GM19467 (cell line): ENCODE measurements around the gene ADAM23.

Experiments
- ATAC-seq: cut with Tn5 transposase; IDR thresholded peaks from one replicate; pipeline ENCODE4 v1.9.1; 2021; ENCODE audit warnings: mild to moderate bottlenecking, moderate library complexity; ENCODE audit not compliant: unreplicated experiment

The ADAM23 gene

DNA sequence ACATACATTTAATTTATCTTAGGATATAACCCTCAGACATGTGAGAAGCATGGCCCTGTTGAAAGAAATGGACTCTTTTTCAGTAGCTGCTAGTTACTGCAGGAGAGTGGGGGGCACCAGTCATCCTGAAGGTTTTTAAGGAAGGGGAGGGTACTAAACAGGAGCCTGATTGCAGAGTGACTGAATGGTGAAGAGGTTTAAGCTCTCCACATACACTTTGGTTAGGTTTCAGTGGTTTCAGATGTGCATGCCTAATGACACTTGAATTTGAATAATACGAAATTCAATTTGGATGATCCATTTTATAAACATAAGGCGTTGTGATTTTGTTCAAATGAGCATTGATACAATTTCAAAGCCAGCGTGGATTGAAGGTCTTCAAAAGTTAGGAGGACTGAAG, 188.0 kb downstream of the ADAM23 start:
- no peak for ATAC-seq

DNA sequence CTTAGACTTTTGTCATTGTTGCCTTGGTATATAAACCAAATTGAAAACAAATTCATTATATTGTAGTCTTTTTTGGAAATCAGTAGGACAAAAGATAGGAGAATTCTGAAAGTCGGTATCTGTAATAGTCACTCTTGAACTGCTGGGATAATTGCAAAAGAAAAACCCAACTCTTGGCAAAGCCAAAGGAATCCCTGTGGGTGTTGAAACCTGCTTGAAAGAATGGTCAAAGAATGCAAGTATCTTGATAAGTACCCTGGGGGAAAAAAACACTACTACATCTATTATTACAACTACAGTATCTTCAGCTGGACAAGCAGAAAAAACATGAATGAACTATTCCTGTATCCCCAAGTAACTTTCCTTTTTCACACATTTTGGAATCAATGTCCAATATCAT, 191.7 kb downstream of the ADAM23 start:
- ATAC-seq, result no peak

DNA sequence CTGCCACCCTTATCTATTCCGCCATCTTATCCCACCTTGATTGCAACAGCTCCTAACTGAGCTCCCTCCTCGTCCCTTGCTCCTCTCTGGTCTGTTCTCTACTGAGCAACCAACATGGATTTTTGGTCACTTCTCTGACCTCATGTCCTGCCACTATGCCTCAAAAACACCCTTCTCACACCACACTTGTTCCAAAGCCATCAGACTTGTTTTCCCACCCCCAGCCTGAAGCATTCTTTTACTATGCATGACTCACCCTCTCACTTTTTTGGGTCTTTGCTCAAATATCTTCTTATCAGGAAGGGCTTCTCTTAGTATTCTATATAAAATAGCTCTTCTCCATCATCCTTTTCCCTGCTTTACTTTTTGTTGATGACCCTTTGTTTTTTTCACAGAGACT, 196.3 kb downstream of the ADAM23 start:
- ATAC-seq, result no peak

GRCh38 chr2:206641226-206641625, 197.9 kb downstream of the ADAM23 start:
- no peak for ATAC-seq

DNA sequence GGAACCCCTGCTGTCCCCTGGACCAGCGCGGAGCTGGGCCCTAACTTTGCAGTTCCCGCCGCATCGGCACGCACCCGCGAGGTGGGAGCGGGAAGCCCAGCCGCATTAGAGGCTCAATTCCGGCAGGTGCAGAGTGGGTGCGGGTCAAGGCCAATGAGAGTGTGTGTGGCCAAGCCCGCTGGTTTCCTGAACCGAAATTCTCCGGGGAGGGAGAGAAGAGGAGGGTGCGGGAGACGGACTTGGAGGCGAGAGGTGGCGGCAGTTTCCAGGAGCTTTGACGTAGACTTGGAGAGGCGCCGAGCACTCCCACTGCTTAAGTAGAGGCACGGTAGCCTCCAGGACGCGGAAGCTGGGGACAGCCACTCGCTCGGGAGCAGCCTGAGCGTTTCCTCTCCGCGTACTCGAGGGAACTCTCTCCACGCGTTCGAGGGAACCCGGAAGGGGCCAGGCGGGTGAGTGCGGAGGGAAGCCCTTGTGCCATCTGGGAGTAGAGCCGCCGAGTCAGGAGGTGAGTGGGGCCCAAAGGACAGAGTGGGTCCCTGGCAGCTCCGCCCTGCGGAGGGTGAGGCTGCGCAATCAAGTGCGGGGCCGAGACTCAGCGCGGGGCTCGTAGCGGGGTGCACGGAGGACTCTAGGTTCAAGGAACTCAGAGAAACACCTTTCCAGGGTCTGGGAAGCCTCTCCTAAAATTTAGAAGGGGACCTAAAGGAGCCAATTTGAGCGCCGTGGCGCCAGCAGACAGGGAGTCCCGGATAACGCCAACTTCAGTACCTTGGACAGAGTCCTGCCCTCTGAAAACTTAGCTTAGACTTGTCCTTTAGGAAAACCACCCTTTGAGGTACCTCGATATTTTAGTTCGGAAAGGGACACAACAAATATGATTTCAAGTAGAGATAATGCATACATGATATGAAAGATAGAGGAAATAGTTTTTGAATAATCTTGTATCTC, 199.0 kb downstream of the ADAM23 start, which contains the start of gene FAM237A:
Gene FAM237A (plus strand): TSS at position 413 of the 951 bp plus-strand sequence. CDS start 1,750 bp downstream, outside the sequence.
- no peak for ATAC-seq

GRCh38 chr2:206647985-206648384, 204.7 kb downstream of the ADAM23 start:
- ATAC-seq, result no peak

DNA sequence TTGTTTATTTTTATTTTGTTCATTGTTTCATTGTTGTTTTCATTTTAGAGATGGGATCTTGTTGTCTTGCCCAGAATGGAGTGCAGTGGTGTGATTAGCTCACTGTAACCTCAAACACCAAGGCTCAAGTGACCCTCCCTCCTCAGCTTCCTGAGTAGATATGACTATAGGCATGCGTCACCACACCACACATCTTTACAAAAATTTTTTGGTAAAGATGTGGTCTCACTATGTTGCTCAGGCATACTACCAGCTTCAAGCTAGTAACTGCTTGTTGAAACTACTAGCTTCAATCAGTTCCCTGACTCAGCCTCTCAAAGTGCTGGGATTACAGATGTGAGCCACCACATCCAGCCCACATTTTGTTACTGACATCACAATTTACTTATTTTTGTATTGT, 213.8 kb downstream of the ADAM23 start:
- no peak for ATAC-seq

DNA sequence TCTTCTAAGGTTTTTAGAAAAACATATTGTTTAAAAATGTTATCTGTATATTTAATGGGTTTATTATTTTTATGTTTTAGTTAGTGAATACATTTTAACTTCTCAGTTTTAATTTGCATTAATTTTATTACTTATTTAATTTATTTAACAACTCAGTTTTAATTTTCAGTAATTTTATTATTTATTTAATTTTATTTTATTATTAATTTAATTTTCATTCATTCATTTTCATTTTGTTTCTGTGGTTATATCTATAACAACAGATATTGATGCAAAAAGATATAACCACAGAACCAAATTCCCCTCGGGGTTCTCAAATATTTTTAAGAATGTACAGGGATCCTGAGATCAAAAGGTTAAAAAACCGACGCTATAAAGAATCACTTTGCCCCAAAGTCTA, 221.9 kb downstream of the ADAM23 start:
- no peak for ATAC-seq
